Measurements from ENCODE around the gene CATSPERE. TPM values are rescaled to one million over a fixed set of nuclear protein-coding genes. Genes with fewer than 3 reads are reported as not detected.

CATSPERE gene
- total and polyA plus RNA-seq, 9 of the 15 experiments (the other 6 are each of a cell fraction or from before 2014, with no cell fraction given): 0.06 to 0.16 (median 0.09) TPM; not detected in 3

GRCh38 chr1:244672946-244673682, 212.0 kb downstream of the CATSPERE start:
- in situ Hi-C loops (cut with MboI): no loop called here
- TF ChIP-seq MCM5 (IDR thresholded peaks at IDR 0.05; ENCODE audit: low read depth): no peak
- no peak for TF ChIP-seq ARID3B (CRISPR knock-in tag; IDR thresholded peaks at IDR 0.05; ENCODE audit: borderline replicate concordance)
- TF ChIP-seq ZNF232 (CRISPR knock-in tag; IDR thresholded peaks at IDR 0.05): no peak
- TF ChIP-seq SFPQ (IDR thresholded peaks at IDR 0.05; ENCODE audit: low read depth, low read length): no peak
- TF ChIP-seq MAFF (IDR thresholded peaks at IDR 0.05; ENCODE audit: low read length): no peak
- TF ChIP-seq POLR2AphosphoS2 (IDR thresholded peaks at IDR 0.05; ENCODE audit: low read length): no peak
- TF ChIP-seq ZNF124 (CRISPR knock-in tag; IDR thresholded peaks at IDR 0.05): no peak
- no peak for TF ChIP-seq NR1H2 (CRISPR knock-in tag; IDR thresholded peaks at IDR 0.05)
- TF ChIP-seq TCF3 (CRISPR knock-in tag; IDR thresholded peaks at IDR 0.05): no peak
- TF ChIP-seq CBFA2T3 (IDR thresholded peaks at IDR 0.05): no peak
- no peak for TF ChIP-seq MBD2 (IDR thresholded peaks at IDR 0.05; ENCODE audit: borderline replicate concordance, low read depth)
- TF ChIP-seq SLC30A9 (CRISPR knock-in tag; IDR thresholded peaks at IDR 0.05): no peak

More at GRCh38 chr1:244672946-244673682, 212.0 kb downstream of the CATSPERE start:
- no peaks in the 10 kb centered on the region for H3K4me1 ChIP-seq (replicated peaks in 1 of 2; ENCODE audit: control insufficient read depth in 2 of 2, insufficient read depth in 2 of 2, low read length in 2 of 2)
- no peak for ATAC-seq
- intact Hi-C loops (cut with micrococcal nuclease): no loop called here
- peaks cover 15% of the 10 kb centered on the region; the same call in 1 of the 3 replicates for H3K36me3 ChIP-seq (ENCODE audit: control insufficient read depth, insufficient read depth, low read length)
- no peaks in the 10 kb centered on the region for H3K9me3 ChIP-seq (replicated peaks; ENCODE audit: control insufficient read depth, insufficient read depth, low read depth, low read length)
- BruUV-seq (replicated peaks): no TSS peak
- DNase-seq (ENCODE audit: extremely low read depth in 1 of 4, low spot score in 3 of 4): no peak
- no peak overlapping the region for H2AFZ ChIP-seq (ENCODE audit: low read depth, low read length)
- POLR2A ChIA-PET: no interaction called here
- H3K79me2 ChIP-seq (ENCODE audit: control insufficient read depth, insufficient read depth, low read length): peaks cover 56% of the 10 kb centered on the region
- no peak overlapping the region for H3K4me2 ChIP-seq (ENCODE audit: insufficient read depth, low read length)
- no peaks in the 10 kb centered on the region for H3K9me1 ChIP-seq (ENCODE audit: control insufficient read depth, insufficient read depth, low read length)
- no peak overlapping the region for H3K27ac ChIP-seq (ENCODE audit: extremely low read depth, low read depth, low read length)
- H3K9ac ChIP-seq (ENCODE audit: insufficient read depth in 1 of 2, low read depth in 2 of 2, low read length in 2 of 2): no peak overlapping the region
- H3K4me3 ChIP-seq: no peak overlapping the region
- CTCF ChIA-PET (ENCODE audit: low intra/inter-chr PET ratio): no interaction called here
- FAIRE-seq: no peak
- 65% methylated on average over 4 of the region's 4 CpGs for WGBS (ENCODE audit: insufficient coverage, low coverage, missing lambda C conversion rate)
- H3K27me3 ChIP-seq (ENCODE audit: control insufficient read depth in 2 of 2, insufficient read depth in 2 of 2, low read length in 2 of 2): no peaks in the 10 kb centered on the region
- no peaks in the 10 kb centered on the region for H4K20me1 ChIP-seq (replicated peaks; ENCODE audit: control insufficient read depth, insufficient read depth, low read length)
